IPS-NIHi7 (cell line): Measurements from ENCODE around the gene TMUB2.
"Not testable (repeated sequence)": the region's sequence is repeated elsewhere in the genome, so short reads cannot be mapped to it uniquely, and the experiment has no call there.

Experiments
- DNase-seq: peaks from one replicate; pipeline ENCODE4 v3.0.0; 2012; ENCODE audit warnings: mixed read lengths; ENCODE audit errors: extremely low spot score

Gene TMUB2

DNA sequence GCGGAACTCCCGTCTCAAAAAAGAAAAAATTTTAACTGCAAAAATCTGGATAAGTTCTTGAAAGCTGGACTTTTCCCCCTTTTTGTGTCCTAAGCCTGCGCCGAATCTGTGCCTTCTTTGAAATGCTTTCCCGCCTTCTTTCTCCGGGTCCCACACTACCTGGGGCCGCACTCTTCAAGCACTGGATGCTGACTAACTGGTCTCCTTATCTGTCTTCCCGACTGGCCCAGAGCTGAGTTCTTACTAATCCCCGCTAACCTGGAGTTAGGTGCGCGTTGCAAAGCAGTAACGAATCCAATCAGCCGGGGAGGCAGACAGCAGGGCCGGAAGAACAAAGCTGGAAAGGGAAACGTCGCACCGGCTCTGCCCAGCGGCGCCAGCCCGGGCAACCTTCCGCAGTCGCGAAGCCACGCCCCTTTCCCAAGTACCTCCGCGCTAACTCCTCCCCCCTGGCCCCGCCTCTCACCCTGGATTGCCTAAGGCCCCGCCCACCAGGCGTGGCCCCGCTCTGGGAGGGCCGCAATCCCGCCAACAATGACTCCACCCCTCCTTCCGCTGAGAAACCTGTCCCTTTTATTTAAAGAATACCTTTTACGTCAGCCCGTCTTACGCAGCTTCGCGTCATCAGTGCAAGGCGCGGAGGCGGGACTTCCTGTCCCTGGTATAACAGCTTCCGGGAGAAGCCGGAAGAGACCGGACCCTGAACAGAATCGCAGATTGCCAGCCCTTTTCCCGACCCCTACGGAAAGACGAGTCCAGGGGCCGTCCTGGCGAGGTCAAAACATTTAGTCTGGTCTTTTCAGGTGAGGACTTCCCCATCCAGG lies at the start of gene TMUB2:
TSS of gene TMUB2 (plus strand) at position 666 of the 824 bp plus-strand sequence. CDS start 737 bp downstream, outside the sequence.
- peak; percentile 99 for DNase-seq

DNA sequence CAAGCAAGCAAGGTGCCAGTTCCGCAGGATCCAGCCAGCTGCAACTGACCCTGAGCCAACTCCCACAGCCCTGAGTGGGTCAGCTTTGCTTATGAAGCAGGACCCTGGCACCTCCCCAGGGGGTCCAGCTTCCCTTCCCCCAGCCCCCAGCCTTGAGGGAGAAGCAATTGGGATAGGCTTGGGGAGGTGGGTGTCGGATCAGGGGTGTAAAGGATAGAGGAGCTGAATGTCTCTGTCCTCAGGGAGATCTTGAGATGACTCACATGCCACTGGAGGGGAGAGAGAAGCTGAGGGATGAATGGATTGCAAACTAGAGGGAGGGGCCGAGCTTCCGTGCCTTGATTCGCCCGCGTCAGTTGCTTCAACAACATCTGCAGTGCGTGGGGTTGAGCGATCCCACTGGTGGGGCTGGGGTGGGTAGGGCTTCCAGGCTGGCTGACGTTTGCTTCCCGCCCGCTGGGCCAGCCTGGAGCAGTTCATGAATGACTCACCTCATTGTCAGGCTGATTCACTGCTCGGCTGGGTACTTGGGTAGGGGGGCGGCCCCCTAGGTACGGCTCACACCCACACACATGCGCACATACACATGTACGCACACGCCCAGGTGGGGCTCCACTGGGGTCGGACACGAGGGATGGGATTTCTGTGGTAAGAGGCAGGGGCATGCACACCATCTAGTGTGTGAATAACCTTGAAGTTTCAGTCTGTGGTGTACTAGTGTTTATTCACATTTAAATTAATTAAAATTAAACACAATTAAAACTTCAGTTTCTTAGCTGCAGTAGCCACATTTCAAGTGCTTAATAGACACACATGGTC lies 48.7 kb upstream of the TMUB2 start:
- DNase-seq = peak; percentile 90

- DNase-seq = not testable (repeated sequence)
These were observed 42.9 kb upstream of the TMUB2 start for GRCh38 chr17:44143921-44144320.

DNA sequence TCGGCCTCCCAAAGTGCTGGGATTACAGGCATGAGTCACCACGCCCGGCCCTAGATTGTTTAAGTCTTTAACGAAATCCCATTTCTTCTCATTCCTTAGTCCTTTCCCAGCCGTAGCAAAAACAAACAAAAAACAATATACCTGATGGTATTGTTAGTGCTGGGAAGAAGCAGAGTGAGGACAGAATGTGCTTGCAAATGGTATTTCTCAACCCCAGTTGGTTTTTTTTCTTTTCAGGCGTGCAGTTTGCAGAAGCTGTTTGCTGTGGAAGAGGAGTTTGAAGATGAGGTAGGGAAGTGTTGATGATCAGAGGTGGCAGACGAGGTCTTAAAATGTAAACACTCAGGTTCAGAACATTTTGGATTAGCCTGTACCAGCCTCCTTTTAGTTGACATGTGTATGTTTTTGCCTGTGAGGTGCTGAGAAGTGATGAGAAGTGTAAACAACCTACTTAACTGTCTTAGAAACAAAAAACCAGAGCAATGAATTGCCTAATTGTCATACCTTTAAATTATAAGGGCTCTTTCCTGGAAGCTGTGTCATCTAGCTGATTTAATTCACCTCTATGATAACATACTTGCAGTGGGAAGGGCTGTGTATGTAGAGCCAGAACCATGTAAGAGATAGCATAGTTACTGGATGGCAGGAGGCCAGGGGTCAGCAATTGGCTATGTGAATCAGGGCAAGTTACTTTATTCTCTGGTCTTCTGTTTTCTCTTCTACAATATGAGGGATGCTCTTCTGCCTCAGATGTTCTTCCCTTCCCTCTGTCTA lies 41.6 kb upstream of the TMUB2 start:
- no peak for DNase-seq

GRCh38 chr17:44146375-44147346 lies 40.1 kb upstream of the TMUB2 start:
- DNase-seq = no peak

GRCh38 chr17:44147812-44148211 lies 39.0 kb upstream of the TMUB2 start:
- DNase-seq = no peak

- not testable (repeated sequence) for DNase-seq
These were observed 37.7 kb upstream of the TMUB2 start for GRCh38 chr17:44149066-44149465.

DNA sequence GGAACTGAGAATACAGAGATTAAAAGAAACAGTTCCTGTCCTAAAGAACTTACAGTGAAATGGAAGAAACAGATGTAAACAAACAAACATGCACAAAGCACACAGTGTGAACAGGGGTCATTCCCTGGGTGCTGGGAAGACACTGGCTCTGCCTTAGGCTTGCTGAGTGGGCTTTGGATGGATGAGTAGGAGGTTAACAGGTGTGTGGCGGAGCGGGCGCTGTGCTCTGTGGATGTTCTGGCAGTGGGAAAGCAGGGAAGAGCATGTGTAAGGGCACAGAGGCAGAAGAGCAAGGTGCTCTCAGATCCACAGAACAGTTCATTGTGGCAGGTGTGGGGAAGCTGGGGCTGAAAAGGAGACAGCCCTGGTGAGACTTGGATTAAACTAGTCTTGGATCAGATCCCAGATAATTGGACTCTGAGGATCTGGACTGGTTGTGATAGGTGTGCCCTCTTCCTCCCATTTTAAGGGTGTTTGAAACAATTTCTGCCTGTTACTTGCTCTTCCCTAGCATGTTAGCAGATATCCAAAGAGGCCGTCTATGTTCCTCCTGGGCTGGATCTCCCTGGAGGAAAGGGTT lies 36.9 kb upstream of the TMUB2 start:
- DNase-seq = no peak

GRCh38 chr17:44152875-44153274 lies 33.9 kb upstream of the TMUB2 start:
- DNase-seq = no peak

DNA sequence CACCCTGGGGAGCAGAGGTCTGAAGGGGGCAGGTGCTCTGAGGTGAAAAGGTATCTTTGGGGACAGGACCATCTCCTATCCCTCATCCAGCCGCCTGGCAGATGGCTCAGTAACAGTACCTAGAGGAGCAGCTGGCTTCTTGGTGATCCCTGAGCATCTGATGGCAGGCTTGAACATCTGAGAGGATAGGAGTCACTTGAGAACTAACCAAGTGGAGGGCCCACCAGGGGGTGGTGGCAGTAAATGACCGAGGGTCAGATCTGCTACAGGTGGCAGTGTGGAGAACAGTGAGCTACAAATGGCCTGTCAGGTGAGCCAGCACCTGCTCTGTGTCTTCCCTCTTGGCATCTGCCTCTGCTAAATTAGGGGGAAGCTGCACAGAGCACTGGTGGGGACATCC lies 31.3 kb upstream of the TMUB2 start:
- no peak for DNase-seq

- no peak for DNase-seq
These were observed 27.1 kb upstream of the TMUB2 start for GRCh38 chr17:44159519-44160210.

DNA sequence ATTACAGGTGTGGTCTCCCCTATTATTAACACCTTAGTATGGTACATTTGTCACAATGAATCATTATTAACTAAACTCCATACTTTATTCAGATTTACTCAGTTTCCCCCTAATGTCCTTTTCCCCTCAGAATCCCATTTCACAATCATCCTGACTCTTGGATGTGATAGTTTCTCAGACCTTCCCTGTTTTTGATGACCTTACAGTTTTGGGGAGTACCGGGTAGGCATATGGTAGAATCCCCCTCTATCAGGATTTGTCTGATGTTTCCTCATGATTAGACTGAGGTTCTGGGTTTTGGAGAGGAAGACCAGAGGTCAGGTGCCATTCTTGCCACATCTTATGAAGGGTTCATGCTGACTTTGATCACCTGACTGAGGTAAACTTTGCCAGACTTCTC lies 22.3 kb upstream of the TMUB2 start:
- DNase-seq = no peak

- DNase-seq = no peak
These were observed 19.5 kb upstream of the TMUB2 start for GRCh38 chr17:44167181-44167861.

GRCh38 chr17:44170135-44170498 lies 16.7 kb upstream of the TMUB2 start:
- DNase-seq = no peak

DNA sequence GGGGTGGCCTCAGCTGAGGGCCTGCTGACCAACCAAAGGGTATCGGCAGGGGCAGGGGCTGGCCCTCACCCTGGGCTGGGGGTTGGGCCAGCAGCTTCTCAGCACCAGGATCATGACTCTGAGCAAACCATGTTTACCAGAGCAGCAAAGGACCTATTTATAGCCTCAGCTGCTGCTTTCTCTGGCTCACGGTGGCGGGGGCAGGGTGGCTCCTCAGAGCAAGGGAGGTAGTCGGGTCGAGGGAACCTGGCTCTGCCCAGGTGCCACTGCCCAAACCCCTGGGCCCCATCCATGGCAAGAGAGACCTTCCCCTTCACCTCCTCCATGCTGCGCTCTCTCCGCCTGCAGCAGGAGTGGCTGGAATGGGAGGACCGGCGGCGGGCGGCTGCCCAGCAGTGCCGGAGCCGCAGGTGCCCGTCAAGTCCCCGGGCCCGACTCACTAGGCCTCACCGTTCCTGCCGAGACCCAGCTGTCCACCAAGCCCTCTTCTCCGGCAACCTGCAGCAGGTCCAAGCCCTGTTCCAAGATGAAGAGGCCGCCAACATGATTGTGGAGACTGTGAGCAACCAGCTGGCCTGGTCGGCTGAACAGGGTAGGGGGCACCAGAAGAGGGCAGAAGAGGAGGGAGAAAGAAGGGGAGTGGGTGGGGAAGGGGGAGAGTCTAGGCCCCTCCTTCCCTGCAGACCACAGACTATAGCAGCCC lies 16.1 kb upstream of the TMUB2 start, which contains the start of gene ASB16:
TSS of gene ASB16 (plus strand) at position 206 of the 703 bp plus-strand sequence. CDS start at position 292, 86 bp downstream.
- peak; percentile 52 for DNase-seq

DNA sequence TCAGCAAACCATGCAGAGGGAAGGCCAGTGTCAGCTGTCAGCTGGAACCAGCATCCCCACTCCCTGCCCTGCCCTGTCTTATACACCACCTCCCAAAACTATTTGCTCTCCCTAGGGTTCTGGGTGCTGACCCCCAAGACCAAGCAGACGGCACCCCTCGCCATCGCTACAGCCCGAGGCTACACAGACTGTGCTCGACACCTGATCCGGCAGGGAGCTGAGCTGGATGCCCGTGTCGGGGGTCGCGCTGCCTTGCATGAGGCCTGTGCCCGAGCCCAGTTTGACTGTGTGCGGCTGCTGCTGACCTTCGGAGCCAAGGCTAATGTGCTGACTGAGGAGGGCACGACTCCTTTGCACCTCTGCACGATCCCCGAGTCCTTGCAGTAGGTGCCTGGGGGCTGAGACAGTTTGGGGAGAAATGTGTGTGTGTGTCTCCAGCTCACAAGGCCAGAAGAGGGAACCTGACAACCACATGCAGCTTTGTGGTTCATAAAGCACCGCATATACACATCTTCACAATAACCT lies 14.8 kb upstream of the TMUB2 start:
- DNase-seq = no peak

DNA sequence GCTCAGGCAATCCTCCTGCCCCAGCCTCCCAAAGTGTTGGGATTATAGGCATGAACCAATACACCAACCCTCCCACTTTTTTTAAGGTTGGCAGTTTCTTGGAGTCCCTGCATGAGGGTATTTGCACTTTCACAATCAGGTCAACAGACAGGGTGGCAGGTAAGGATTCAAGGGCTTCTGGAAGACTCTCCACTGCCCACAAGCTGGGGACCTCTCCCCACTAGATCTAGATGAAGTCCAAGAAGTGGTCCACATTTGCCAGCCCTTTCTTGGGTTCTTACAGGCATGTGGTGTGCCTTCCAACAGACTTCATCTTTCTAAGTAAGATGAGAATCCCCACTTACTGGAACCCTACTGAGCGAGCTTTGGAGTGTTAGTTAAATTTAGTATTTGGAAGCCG lies 12.3 kb upstream of the TMUB2 start:
- no peak for DNase-seq

DNA sequence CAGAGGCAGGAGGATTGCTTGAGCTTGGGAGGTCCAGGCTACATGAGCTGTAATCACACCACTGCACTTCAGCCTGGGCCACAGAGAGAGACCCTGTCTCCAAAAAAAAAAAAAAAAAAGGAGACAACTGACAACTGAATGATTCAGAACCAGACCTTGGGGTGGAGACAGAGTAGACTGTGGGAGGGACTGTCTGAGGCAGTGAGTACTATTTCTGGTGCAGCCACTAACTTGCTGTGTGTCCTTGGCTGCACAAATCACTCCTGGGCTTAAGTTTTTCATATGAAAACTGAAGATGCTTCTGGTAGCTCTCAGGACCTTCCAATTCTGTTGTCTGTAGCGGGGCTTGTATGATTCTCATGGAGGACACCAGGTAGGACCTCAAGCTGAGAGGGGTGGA lies 10.5 kb upstream of the TMUB2 start:
- DNase-seq = no peak
